Endothelial cell (in vitro differentiated cells): Measurements from ENCODE around the gene ITPKB. TPM values are rescaled to one million over a fixed set of nuclear protein-coding genes. Genes with fewer than 3 reads are reported as not detected.

Experiments used
- DNase-seq: peaks from one replicate; pipeline ENCODE4 v3.0.0; 2021; ENCODE audit warnings: low spot score
- H3K27ac Mint-ChIP-seq: one replicate; pipeline ENCODE4 v1.8.0; 2021; ENCODE audit warnings: mixed read lengths, inconsistent platforms; ENCODE audit not compliant: unreplicated experiment
- H3K27me3 Mint-ChIP-seq: one replicate; pipeline ENCODE4 v1.8.0; 2021; ENCODE audit warnings: mild to moderate bottlenecking, moderate library complexity, mixed read lengths, inconsistent platforms; ENCODE audit not compliant: unreplicated experiment
- H3K36me3 Mint-ChIP-seq: one replicate; pipeline ENCODE4 v1.8.0; 2021; ENCODE audit warnings: mild to moderate bottlenecking, low read depth, mixed read lengths, inconsistent platforms; ENCODE audit not compliant: unreplicated experiment
- H3K4me1 Mint-ChIP-seq: one replicate; pipeline ENCODE4 v1.8.0; 2021; ENCODE audit warnings: mild to moderate bottlenecking, mixed read lengths, inconsistent platforms; ENCODE audit not compliant: unreplicated experiment
- H3K4me3 Mint-ChIP-seq: one replicate; pipeline ENCODE4 v1.8.0; 2021; ENCODE audit warnings: mild to moderate bottlenecking, mixed read lengths, inconsistent platforms; ENCODE audit not compliant: unreplicated experiment
- H3K9me3 Mint-ChIP-seq: one replicate; pipeline ENCODE4 v1.8.0; 2021; ENCODE audit warnings: mixed read lengths, inconsistent platforms; ENCODE audit not compliant: unreplicated experiment
- total RNA-seq: library from RNA; stranded (reverse); fragmentation: NEBNext Ultra II Directional; extraction: Animal tissue kit (Norgen Biotek cat#: 25700); gene quantifications from one replicate; pipeline ENCODE4 v1.2.1, GENCODE V29; 2021; ENCODE audit not compliant: unreplicated experiment
- TF ChIP-seq, protein P1 (sequence below): fragments of 200-600 bp; sonication (generic); IDR thresholded peaks from one replicate; pipeline ENCODE4 v1.5.0; 2021; ENCODE audit warnings: antibody characterized with exemption; ENCODE audit not compliant: unreplicated experiment

ITPKB gene
- total RNA-seq, 1 donor from 2014 or later = 144 TPM

DNA sequence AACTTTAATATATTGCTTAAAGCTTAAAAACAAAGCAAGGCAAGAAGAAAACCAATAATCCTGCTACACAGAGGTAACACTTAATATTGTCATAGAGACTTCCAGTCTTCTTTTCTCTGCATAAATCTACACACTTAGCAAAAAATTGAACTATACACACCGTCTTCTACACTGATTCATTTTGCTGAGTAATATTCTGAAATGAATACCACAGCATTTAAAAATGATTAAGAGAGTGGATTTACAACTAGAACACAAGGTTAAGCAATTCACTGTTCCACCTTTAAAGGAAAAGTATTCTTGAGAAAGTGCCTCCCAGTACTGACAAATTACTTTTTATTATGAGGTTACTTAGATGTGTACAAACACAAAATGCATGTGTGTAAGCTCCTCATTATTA lies 22.2 kb upstream of the ITPKB start:
- TF ChIP-seq, protein P1, sequence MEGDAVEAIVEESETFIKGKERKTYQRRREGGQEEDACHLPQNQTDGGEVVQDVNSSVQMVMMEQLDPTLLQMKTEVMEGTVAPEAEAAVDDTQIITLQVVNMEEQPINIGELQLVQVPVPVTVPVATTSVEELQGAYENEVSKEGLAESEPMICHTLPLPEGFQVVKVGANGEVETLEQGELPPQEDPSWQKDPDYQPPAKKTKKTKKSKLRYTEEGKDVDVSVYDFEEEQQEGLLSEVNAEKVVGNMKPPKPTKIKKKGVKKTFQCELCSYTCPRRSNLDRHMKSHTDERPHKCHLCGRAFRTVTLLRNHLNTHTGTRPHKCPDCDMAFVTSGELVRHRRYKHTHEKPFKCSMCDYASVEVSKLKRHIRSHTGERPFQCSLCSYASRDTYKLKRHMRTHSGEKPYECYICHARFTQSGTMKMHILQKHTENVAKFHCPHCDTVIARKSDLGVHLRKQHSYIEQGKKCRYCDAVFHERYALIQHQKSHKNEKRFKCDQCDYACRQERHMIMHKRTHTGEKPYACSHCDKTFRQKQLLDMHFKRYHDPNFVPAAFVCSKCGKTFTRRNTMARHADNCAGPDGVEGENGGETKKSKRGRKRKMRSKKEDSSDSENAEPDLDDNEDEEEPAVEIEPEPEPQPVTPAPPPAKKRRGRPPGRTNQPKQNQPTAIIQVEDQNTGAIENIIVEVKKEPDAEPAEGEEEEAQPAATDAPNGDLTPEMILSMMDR = no peak
- Mint-ChIP-seq H3K27ac (no peak overlapping the region), H3K27me3 (peaks cover 2% of the 10 kb centered on the region), H3K4me1 (peaks cover 15% of the 10 kb centered on the region), H3K36me3 (no peaks in the 10 kb centered on the region), H3K9me3 (no peaks in the 10 kb centered on the region), H3K4me3 (no peak overlapping the region)
- DNase-seq = no peak

DNA sequence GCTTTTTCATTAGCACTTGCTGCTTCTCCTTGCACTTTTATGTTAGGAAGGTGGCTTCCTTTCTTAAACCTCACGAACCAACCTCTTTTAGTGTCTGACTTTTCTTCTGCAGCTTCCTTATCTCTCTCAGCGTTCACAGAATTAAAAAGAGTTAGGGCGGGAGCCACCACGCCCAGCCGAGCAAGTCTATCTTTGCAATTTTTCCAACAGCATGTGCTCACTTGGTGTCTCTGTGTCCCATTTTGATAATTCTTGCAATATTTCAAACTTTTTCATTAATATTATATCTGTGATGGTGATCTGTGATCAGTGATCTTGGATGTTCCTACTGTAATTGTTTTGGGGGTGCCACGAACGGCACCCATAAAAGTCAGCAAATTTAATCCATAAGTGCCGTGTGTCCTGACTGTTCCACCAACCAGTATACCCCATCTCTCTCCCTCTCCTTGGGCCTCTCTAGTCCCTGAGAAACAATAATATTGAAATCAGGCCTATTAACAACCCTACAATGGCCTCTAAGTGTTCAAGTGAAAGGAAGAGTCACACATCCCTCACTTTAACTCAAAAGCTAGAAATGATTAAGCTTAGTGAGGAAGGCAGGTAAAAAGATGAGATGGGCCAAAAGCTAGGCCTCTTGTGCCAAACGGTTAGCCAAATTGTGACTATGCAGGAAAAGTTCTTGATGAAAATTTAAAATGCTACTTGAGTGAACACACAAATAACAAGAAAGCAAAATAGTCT lies 15.9 kb upstream of the ITPKB start:
- DNase-seq = no peak
- Mint-ChIP-seq H3K36me3 (peaks cover 5% of the 10 kb centered on the region), H3K4me1 (peaks cover 11% of the 10 kb centered on the region), H3K4me3 (no peak overlapping the region), H3K27ac (no peak overlapping the region), H3K9me3 (no peaks in the 10 kb centered on the region), H3K27me3 (peaks cover 5% of the 10 kb centered on the region)
- TF ChIP-seq, protein P1 = no peak

DNA sequence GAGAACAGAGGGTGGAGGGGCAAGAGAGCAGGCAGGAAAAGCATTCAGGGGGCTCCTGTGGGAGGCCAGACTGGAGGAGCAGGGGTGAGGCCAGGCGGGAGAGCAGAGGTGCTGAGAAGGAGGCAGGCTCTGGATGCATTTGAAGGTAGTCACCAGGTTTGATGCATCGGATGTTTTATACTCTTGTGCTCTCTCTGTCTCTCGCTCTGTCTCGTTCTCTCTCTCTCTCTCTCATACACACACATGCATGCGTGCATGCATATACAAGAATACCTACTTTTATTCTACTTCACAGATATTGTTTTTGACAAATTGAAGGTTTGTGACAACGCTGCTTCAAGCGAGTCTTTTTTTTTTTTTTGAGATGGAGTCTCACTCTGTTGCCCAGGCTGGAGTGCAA lies 15.0 kb upstream of the ITPKB start:
- TF ChIP-seq, protein P1 = no peak
- peaks cover 5% of the 10 kb centered on the region for H3K36me3 Mint-ChIP-seq
- no peak overlapping the region for H3K27ac Mint-ChIP-seq
- peaks cover 5% of the 10 kb centered on the region for H3K27me3 Mint-ChIP-seq
- peaks cover 11% of the 10 kb centered on the region for H3K4me1 Mint-ChIP-seq
- no peak overlapping the region for H3K4me3 Mint-ChIP-seq
- no peaks in the 10 kb centered on the region for H3K9me3 Mint-ChIP-seq
- DNase-seq = no peak

DNA sequence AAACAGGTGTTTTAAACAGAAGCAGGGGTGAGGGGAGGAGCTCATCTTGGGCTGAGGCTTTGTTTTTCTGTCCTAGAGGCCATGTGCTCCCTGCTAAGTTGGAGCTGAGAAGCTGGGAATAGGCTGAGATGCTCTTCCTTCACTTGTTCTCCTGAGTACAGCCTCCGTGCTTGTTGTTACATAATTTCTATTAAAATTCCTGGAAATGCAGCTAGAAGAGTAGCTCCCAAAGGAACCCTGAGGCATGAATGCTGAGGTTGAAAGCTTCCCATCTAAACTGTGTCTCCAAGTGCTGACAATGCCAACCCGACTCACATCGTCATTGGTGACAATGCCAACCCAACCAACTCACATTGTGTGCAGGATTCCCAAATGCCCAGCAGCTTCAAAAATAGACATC lies 12.6 kb upstream of the ITPKB start:
- H3K4me3 Mint-ChIP-seq = no peak overlapping the region
- H3K36me3 Mint-ChIP-seq = peaks cover 5% of the 10 kb centered on the region
- H3K27me3 Mint-ChIP-seq = peaks cover 5% of the 10 kb centered on the region
- no peaks in the 10 kb centered on the region for H3K9me3 Mint-ChIP-seq
- H3K27ac Mint-ChIP-seq = no peak overlapping the region
- TF ChIP-seq, protein P1 = no peak
- peaks cover 11% of the 10 kb centered on the region for H3K4me1 Mint-ChIP-seq
- no peak for DNase-seq

DNA sequence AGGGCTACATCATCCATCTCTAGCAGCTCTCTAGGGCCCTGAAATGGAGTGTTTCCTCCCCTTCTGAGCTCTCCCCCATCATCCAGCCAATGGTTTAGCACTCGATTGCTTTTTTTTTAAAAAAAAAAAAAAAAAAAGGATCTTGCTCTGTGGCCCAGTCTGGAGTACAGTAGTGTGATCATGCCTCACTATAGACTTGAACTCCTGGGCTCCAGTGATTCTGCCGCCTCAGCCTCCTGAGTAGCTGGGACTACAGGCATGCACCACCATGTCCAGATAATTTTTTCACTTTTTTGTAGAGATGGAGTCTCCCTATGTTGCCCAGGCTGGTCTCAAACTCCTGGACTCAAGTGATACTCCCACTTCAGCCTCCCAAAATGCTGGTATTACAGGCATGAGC lies 12.1 kb upstream of the ITPKB start:
- no peak overlapping the region for H3K4me3 Mint-ChIP-seq
- TF ChIP-seq, protein P1 = no peak
- peaks cover 5% of the 10 kb centered on the region for H3K27me3 Mint-ChIP-seq
- no peaks in the 10 kb centered on the region for H3K9me3 Mint-ChIP-seq
- H3K4me1 Mint-ChIP-seq = peaks cover 11% of the 10 kb centered on the region
- no peak overlapping the region for H3K27ac Mint-ChIP-seq
- peaks cover 5% of the 10 kb centered on the region for H3K36me3 Mint-ChIP-seq
- DNase-seq = no peak
